Measurements from ENCODE around the gene TFG.

TFG gene

GRCh38 chr3:100759159-100759558 is 49.9 kb downstream of the TFG start:
- Histone ChIP-seq H3K27me3 (replicated peaks; ENCODE audit: control insufficient read depth, insufficient read depth, low read length) (no peaks in the 10 kb centered on the region), H3K36me3 (ENCODE audit: control insufficient read depth, insufficient read depth, low read length) (no peaks in the 10 kb centered on the region), H3K4me3 (replicated peaks; ENCODE audit: low read depth, low read length) (no peak overlapping the region)
- TF ChIP-seq CTCF (IDR thresholded peaks at IDR 0.05; ENCODE audit: insufficient read depth, low read length, poor library complexity, severe bottlenecking): no peak
- DNase-seq (ENCODE audit: extremely low read depth, insufficient read length): no peak

- H3K27me3 ChIP-seq (replicated peaks; ENCODE audit: control insufficient read depth, insufficient read depth, low read length): no peaks in the 10 kb centered on the region
- H3K4me3 ChIP-seq (replicated peaks; ENCODE audit: low read depth, low read length): no peak overlapping the region
- no peaks in the 10 kb centered on the region for H3K36me3 ChIP-seq (ENCODE audit: control insufficient read depth, insufficient read depth, low read length)
- DNase-seq (ENCODE audit: extremely low read depth, insufficient read length): no peak
- TF ChIP-seq CTCF (IDR thresholded peaks at IDR 0.05; ENCODE audit: insufficient read depth, low read length, poor library complexity, severe bottlenecking): no peak
Measured at GRCh38 chr3:100759950-100760349, 50.7 kb downstream of the TFG start.

- TF ChIP-seq CTCF (IDR thresholded peaks at IDR 0.05; ENCODE audit: insufficient read depth, low read length, poor library complexity, severe bottlenecking): no peak
- Histone ChIP-seq H3K36me3 (ENCODE audit: control insufficient read depth, insufficient read depth, low read length) (no peaks in the 10 kb centered on the region), H3K27me3 (replicated peaks; ENCODE audit: control insufficient read depth, insufficient read depth, low read length) (no peaks in the 10 kb centered on the region), H3K4me3 (replicated peaks; ENCODE audit: low read depth, low read length) (no peak overlapping the region)
- DNase-seq (ENCODE audit: extremely low read depth, insufficient read length): no peak
Measured at GRCh38 chr3:100760377-100760776, 51.1 kb downstream of the TFG start.

- Histone ChIP-seq H3K4me3 (replicated peaks; ENCODE audit: low read depth, low read length) (no peak overlapping the region), H3K27me3 (replicated peaks; ENCODE audit: control insufficient read depth, insufficient read depth, low read length) (no peaks in the 10 kb centered on the region), H3K36me3 (ENCODE audit: control insufficient read depth, insufficient read depth, low read length) (no peaks in the 10 kb centered on the region)
- no peak for DNase-seq (ENCODE audit: extremely low read depth, insufficient read length)
- TF ChIP-seq CTCF (IDR thresholded peaks at IDR 0.05; ENCODE audit: insufficient read depth, low read length, poor library complexity, severe bottlenecking): peak; percentile 49
Measured at GRCh38 chr3:100761211-100761942, 52.1 kb downstream of the TFG start.

GRCh38 chr3:100761951-100762350 is 52.7 kb downstream of the TFG start:
- no peak for TF ChIP-seq CTCF (IDR thresholded peaks at IDR 0.05; ENCODE audit: insufficient read depth, low read length, poor library complexity, severe bottlenecking)
- Histone ChIP-seq H3K27me3 (replicated peaks; ENCODE audit: control insufficient read depth, insufficient read depth, low read length) (no peaks in the 10 kb centered on the region), H3K36me3 (ENCODE audit: control insufficient read depth, insufficient read depth, low read length) (no peaks in the 10 kb centered on the region), H3K4me3 (replicated peaks; ENCODE audit: low read depth, low read length) (no peak overlapping the region)
- no peak for DNase-seq (ENCODE audit: extremely low read depth, insufficient read length)

Data from GM06990 (cell line).